Stimulated activated naive B cell treated with anti-CD40 and anti-IgM and Interleukin-4, amounts not matched to agents 10 μg/mL and 1 μg/mL and 100 μg/mL, for 72 hours (primary cell): ENCODE results near the gene SKIC2.
A peak's percentile ranks its signal among the peaks of the same experiment; 100 is the strongest.
"Not testable (repeated sequence)": the region's sequence is repeated elsewhere in the genome, so short reads cannot be mapped to it uniquely, and the experiment has no call there.

Experiments used
- ATAC-seq, 2 donors: fragments of 150-1000 bp; cut with Tn5 transposase; replicated peaks; 2 replicates each; pipeline ENCODE4 v1.10.0; 2021; ENCODE audit warnings: moderate library complexity in 1 of 2
- DNase-seq: peaks from one replicate; pipeline ENCODE4 v3.0.0; 2021
- H3K27ac Mint-ChIP-seq: one replicate; pipeline ENCODE4 v1.8.0; 2022; ENCODE audit warnings: mild to moderate bottlenecking, mixed read lengths
- H3K27me3 Mint-ChIP-seq, 2 donors: one replicate each; pipeline ENCODE4 v1.8.0; 2022; ENCODE audit warnings: mixed read lengths in 2 of 2
- H3K36me3 Mint-ChIP-seq, 2 donors: one replicate each; pipeline ENCODE4 v1.8.0; 2022; ENCODE audit warnings: mixed read lengths in 2 of 2, mild to moderate bottlenecking in 1 of 2
- H3K4me1 Mint-ChIP-seq, 2 donors: one replicate each; pipeline ENCODE4 v1.8.0; 2022; ENCODE audit warnings: mixed read lengths in 2 of 2, mild to moderate bottlenecking in 1 of 2
- H3K4me3 Mint-ChIP-seq, 2 donors: one replicate each; pipeline ENCODE4 v1.8.0; 2022; ENCODE audit warnings: mild to moderate bottlenecking in 2 of 2, mixed read lengths in 2 of 2, moderate library complexity in 1 of 2
- H3K9me3 Mint-ChIP-seq, 2 donors: one replicate each; pipeline ENCODE4 v1.8.0; 2022; ENCODE audit warnings: mixed read lengths in 2 of 2, mild to moderate bottlenecking in 1 of 2

The SKIC2 gene

DNA sequence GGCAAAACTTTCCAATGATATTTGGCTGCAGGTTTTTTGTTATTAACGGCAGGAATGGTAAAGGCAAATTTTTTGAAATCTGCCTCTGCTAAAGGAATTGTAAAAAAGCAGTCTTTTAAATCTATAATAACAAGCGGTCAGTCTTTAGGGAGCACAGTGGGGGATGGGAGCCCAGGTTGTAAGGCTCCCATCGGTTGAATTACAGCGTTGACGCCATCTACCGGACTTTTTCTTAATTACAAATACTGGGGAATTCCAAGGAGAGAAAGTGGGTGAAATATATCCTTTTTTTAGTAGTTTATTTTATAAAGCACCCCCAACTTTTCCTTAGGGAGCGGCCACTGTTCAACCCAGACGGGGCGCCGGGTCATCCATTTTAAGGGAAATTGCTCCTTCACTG, 30.4 kb downstream of the SKIC2 start:
- H3K27me3 Mint-ChIP-seq, H3K4me3 Mint-ChIP-seq, H3K36me3 Mint-ChIP-seq, H3K4me1 Mint-ChIP-seq, ATAC-seq, DNase-seq, H3K27ac Mint-ChIP-seq, H3K9me3 Mint-ChIP-seq: not testable (repeated sequence)

GRCh38 chr6:31994421-31994820, 35.4 kb downstream of the SKIC2 start:
- not testable (repeated sequence) for ATAC-seq, H3K4me1 Mint-ChIP-seq, DNase-seq, H3K9me3 Mint-ChIP-seq, H3K4me3 Mint-ChIP-seq, H3K27ac Mint-ChIP-seq, H3K36me3 Mint-ChIP-seq, H3K27me3 Mint-ChIP-seq

GRCh38 chr6:31996385-31996784, 37.4 kb downstream of the SKIC2 start:
- not testable (repeated sequence) for DNase-seq, H3K36me3 Mint-ChIP-seq, H3K9me3 Mint-ChIP-seq, H3K27ac Mint-ChIP-seq, H3K4me1 Mint-ChIP-seq, ATAC-seq, H3K27me3 Mint-ChIP-seq, H3K4me3 Mint-ChIP-seq

GRCh38 chr6:32002546-32003268, 43.7 kb downstream of the SKIC2 start:
- H3K27ac Mint-ChIP-seq, ATAC-seq, H3K36me3 Mint-ChIP-seq, H3K9me3 Mint-ChIP-seq, DNase-seq, H3K27me3 Mint-ChIP-seq, H3K4me3 Mint-ChIP-seq, H3K4me1 Mint-ChIP-seq: not testable (repeated sequence)

- DNase-seq, H3K4me1 Mint-ChIP-seq, H3K4me3 Mint-ChIP-seq, H3K27me3 Mint-ChIP-seq, H3K9me3 Mint-ChIP-seq, H3K36me3 Mint-ChIP-seq, ATAC-seq, H3K27ac Mint-ChIP-seq: not testable (repeated sequence)
Measured at GRCh38 chr6:32003301-32003700, 44.3 kb downstream of the SKIC2 start.

DNA sequence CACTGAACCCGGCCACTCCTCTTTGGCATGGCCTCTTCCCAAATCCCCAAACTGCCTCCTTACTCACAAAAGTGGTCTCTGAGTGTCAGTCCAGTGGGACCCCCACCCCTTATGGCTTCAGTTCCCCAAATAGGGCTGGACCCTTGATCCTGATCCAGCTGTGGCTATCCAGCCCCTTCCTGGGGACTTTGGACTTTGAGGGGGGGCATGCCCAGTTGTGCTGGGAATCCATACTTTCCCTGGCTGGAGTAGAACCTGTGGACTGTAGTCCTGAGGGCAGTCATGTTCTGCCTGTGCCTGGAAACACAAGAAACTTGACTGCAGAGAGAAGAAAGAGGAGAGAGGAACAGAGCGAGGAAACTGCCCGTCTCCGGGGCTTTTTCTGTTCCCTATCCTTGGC, 45.4 kb downstream of the SKIC2 start:
- not testable (repeated sequence) for H3K9me3 Mint-ChIP-seq, DNase-seq, H3K27ac Mint-ChIP-seq, ATAC-seq, H3K27me3 Mint-ChIP-seq, H3K36me3 Mint-ChIP-seq, H3K4me1 Mint-ChIP-seq, H3K4me3 Mint-ChIP-seq

- H3K27me3 Mint-ChIP-seq, H3K27ac Mint-ChIP-seq, DNase-seq, H3K36me3 Mint-ChIP-seq, H3K9me3 Mint-ChIP-seq, H3K4me1 Mint-ChIP-seq, H3K4me3 Mint-ChIP-seq: not testable (repeated sequence)
- peak; percentile 94 to 95 for ATAC-seq
Measured at GRCh38 chr6:32004864-32005537, 46.0 kb downstream of the SKIC2 start.

GRCh38 chr6:32005538-32005880, 46.5 kb downstream of the SKIC2 start:
- not testable (repeated sequence) for ATAC-seq, DNase-seq, H3K4me1 Mint-ChIP-seq, H3K27ac Mint-ChIP-seq, H3K4me3 Mint-ChIP-seq, H3K9me3 Mint-ChIP-seq, H3K36me3 Mint-ChIP-seq, H3K27me3 Mint-ChIP-seq

DNA sequence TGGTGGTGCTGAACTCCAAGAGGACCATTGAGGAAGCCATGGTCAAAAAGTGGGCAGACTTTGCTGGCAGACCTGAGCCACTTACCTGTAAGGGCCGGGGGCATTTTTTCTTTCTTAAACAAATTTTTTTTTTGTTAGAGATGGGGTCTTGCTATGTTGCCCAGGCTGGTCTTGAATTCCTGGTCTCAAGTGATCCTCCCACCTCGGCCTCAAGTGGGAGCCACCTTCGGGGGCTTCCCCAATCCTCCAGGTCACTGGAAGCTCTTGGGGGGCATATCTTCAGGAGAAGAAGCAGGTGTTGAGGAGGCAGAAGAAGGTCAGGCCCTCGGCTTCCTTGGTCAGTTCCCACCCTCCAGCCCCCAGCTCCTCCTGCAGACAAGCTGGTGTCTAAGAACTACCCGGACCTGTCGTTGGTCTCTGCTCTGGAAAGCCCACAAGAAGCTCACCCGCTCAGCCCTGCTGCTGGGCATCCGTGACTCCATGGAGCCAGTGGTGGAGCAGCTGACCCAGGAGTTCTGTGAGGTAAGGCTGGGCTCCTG, 47.1 kb downstream of the SKIC2 start:
- not testable (repeated sequence) for H3K36me3 Mint-ChIP-seq, DNase-seq, ATAC-seq

DNA sequence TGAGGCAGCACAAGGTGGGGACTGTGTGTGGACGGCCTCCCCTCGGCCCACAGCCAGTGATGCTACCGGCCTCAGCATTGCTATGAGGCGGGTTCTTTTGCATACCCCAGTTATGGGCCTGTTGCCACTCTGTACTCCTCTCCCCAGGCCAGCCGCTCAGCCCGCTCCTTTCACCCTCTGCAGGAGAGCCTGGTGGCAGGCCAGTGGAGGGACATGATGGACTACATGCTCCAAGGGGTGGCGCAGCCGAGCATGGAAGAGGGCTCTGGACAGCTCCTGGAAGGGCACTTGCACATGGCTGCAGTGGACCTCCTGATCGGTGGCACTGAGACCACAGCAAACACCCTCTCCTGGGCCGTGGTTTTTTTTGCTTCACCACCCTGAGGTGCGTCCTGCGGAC, 48.1 kb downstream of the SKIC2 start:
- H3K4me3 Mint-ChIP-seq, ATAC-seq, H3K27me3 Mint-ChIP-seq, H3K4me1 Mint-ChIP-seq, H3K9me3 Mint-ChIP-seq, H3K36me3 Mint-ChIP-seq, DNase-seq, H3K27ac Mint-ChIP-seq: not testable (repeated sequence)

More for the DNA sequence above, 47.1 kb downstream of the SKIC2 start:
- H3K9me3 Mint-ChIP-seq, H3K27ac Mint-ChIP-seq, H3K27me3 Mint-ChIP-seq, H3K4me3 Mint-ChIP-seq, H3K4me1 Mint-ChIP-seq: not testable (repeated sequence)

- not testable (repeated sequence) for ATAC-seq, H3K9me3 Mint-ChIP-seq, H3K4me3 Mint-ChIP-seq, H3K4me1 Mint-ChIP-seq, H3K27me3 Mint-ChIP-seq, H3K36me3 Mint-ChIP-seq, H3K27ac Mint-ChIP-seq, DNase-seq
Measured at GRCh38 chr6:32008037-32008436, 49.1 kb downstream of the SKIC2 start.

- H3K9me3 Mint-ChIP-seq, H3K36me3 Mint-ChIP-seq, H3K4me3 Mint-ChIP-seq, ATAC-seq, DNase-seq, H3K27me3 Mint-ChIP-seq, H3K4me1 Mint-ChIP-seq, H3K27ac Mint-ChIP-seq: not testable (repeated sequence)
Measured at GRCh38 chr6:32008616-32009015, 49.6 kb downstream of the SKIC2 start.

GRCh38 chr6:32009537-32009936, 50.6 kb downstream of the SKIC2 start:
- H3K36me3 Mint-ChIP-seq, H3K9me3 Mint-ChIP-seq, DNase-seq, H3K27ac Mint-ChIP-seq, ATAC-seq, H3K4me1 Mint-ChIP-seq, H3K27me3 Mint-ChIP-seq, H3K4me3 Mint-ChIP-seq: not testable (repeated sequence)

DNA sequence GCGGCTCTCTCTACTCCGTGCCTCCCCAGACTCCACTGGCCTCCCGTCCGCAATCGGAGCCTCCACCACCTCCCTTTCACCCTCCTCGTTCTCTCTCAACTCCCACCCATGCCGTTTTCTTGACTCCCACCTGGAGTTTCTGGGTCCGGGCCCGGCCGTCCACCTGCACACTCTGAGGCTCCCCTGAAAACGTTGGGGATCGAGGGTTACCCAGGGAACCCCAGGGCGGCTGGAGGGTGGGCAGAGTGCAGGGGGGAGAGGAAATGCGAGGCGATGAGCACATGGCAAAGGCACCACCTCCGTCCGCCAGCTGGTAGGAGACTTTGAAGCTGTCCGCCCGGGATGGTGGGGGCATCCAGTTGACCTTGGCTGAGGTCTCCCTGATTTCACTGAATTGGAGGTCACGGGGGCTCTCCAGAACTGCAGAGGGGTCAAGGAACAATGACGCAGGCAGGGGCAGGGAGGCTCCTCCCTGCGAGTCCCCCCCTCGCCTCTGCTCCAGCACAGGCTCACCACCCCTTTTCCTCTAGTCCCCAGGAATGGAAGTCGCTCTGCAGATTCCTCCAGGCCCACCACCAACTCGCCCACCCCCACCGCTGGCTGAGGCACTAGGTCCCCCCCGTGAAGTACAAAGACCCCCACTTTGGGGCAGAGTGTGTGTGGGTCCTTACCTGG, 52.0 kb downstream of the SKIC2 start:
- DNase-seq, ATAC-seq, H3K27me3 Mint-ChIP-seq, H3K4me1 Mint-ChIP-seq, H3K9me3 Mint-ChIP-seq, H3K4me3 Mint-ChIP-seq, H3K27ac Mint-ChIP-seq, H3K36me3 Mint-ChIP-seq: not testable (repeated sequence)
